ENCODE measurements around the gene MED12L.
A peak's percentile ranks its signal among the peaks of the same experiment; 100 is the strongest.

MED12L gene

DNA sequence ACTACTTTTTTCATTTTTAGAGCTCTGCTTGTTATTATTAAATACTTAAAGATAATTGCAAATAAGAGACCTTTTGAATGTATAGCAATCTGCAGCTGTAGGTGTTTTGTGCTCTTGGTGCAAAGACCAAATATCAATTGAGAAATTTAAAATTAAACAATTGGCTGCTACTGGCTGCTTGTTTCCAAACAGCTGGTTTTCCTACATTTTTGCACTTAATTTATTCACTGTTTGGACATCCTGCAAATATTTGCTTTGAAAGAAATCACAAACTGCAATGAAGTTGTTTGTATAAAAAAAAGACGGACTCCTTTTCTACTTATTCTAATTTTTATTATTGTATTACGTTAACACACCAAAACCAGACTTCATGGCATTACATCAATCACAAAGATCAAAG, 35.6 kb downstream of the MED12L start:
- Histone ChIP-seq H3K4me3 (ENCODE audit: low read depth, low read length) (no peak overlapping the region), H3K4me1 (ENCODE audit: control insufficient read depth, insufficient read depth, low read length) (no peaks in the 10 kb centered on the region), H3K9me3 (ENCODE audit: control insufficient read depth, insufficient read depth, low read depth, low read length) (no peaks in the 10 kb centered on the region), H3K27ac (ENCODE audit: extremely low read depth, low read depth, low read length) (no peak overlapping the region), H3K36me3 (ENCODE audit: control insufficient read depth in 2 of 2, insufficient read depth in 1 of 2, low read length in 2 of 2) (no peaks in the 10 kb centered on the region)
- POLR2A ChIA-PET: no interaction called here
- CTCF ChIA-PET: interaction anchor here (0.8 to 0.9 kb wide), 2 partner anchors 25 to 30 kb away, joined by 4 to 8 read pairs; no protein-coding TSS in a partner anchor
- TF ChIP-seq ZBTB20 (tag by site-specific recombination; IDR thresholded peaks at IDR 0.05) (no peak), ZBTB6 (tag by site-specific recombination; IDR thresholded peaks at IDR 0.05) (no peak), ZNF677 (tag by site-specific recombination; IDR thresholded peaks at IDR 0.05) (no peak), ZSCAN16 (tag by site-specific recombination; IDR thresholded peaks at IDR 0.05) (no peak), ZNF664 (tag by site-specific recombination; IDR thresholded peaks at IDR 0.05) (no peak), ZNF670 (tag by site-specific recombination; IDR thresholded peaks at IDR 0.05; ENCODE audit: low read depth) (no peak), ZNF274 (IDR thresholded peaks at IDR 0.05; ENCODE audit: low read length) (no peak), ZNF274 (tag by site-specific recombination; IDR thresholded peaks at IDR 0.05; ENCODE audit: borderline replicate concordance) (no peak), ZNF350 (tag by site-specific recombination; IDR thresholded peaks at IDR 0.05) (no peak), KLF10 (tag by site-specific recombination; IDR thresholded peaks at IDR 0.05) (no peak), GLIS1 (tag by site-specific recombination; IDR thresholded peaks at IDR 0.05) (no peak)

GRCh38 chr3:151123827-151124226, 38.4 kb downstream of the MED12L start:
- H3K4me1 ChIP-seq (ENCODE audit: control insufficient read depth, insufficient read depth, low read length): no peaks in the 10 kb centered on the region
- peaks cover 0 to 9% of the 10 kb centered on the region in 2 experiments; a peak in 1 of 3 replicates for H3K36me3 ChIP-seq (ENCODE audit: control insufficient read depth in 2 of 2, insufficient read depth in 1 of 2, low read length in 2 of 2)
- no peak overlapping the region for H3K27ac ChIP-seq (ENCODE audit: extremely low read depth, low read depth, low read length)
- H3K9me3 ChIP-seq (ENCODE audit: control insufficient read depth, insufficient read depth, low read depth, low read length): no peaks in the 10 kb centered on the region
- no peak overlapping the region for H3K4me3 ChIP-seq (ENCODE audit: low read depth, low read length)
- ChIA-PET CTCF (interaction anchor here (0.6 to 0.9 kb wide), 2 partner anchors 14 to 20 kb away, joined by 3 read pairs; no protein-coding TSS in a partner anchor), POLR2A (no interaction called here)
- TF ChIP-seq ZNF433 (tag by site-specific recombination; IDR thresholded peaks at IDR 0.05; ENCODE audit: low read depth) (no peak), GLI2 (tag by site-specific recombination; IDR thresholded peaks at IDR 0.05; ENCODE audit: borderline replicate concordance, low read depth) (no peak), EGR2 (tag by site-specific recombination; IDR thresholded peaks at IDR 0.05; ENCODE audit: low read depth) (no peak), ZNF777 (tag by site-specific recombination; IDR thresholded peaks at IDR 0.05; ENCODE audit: borderline replicate concordance) (no peak), ZNF274 (IDR thresholded peaks at IDR 0.05; ENCODE audit: low read length) (no peak), ZNF274 (tag by site-specific recombination; IDR thresholded peaks at IDR 0.05; ENCODE audit: borderline replicate concordance) (no peak), ZFP41 (tag by site-specific recombination; IDR thresholded peaks at IDR 0.05; ENCODE audit: borderline replicate concordance) (no peak), SCRT1 (tag by site-specific recombination; IDR thresholded peaks at IDR 0.05; ENCODE audit: borderline replicate concordance) (no peak), ZNF544 (tag by site-specific recombination; IDR thresholded peaks at IDR 0.05) (no peak), MEIS1 (CRISPR knock-in tag; IDR thresholded peaks at IDR 0.05; ENCODE audit: borderline replicate concordance) (no peak)

GRCh38 chr3:151124476-151124875, 39.0 kb downstream of the MED12L start:
- TF ChIP-seq OSR2 (tag by site-specific recombination; IDR thresholded peaks at IDR 0.05): 0 out of 2 replicates have a peak, but pooled peaks have one; percentile 40
- no peak for TF ChIP-seq SCRT1 (tag by site-specific recombination; IDR thresholded peaks at IDR 0.05; ENCODE audit: borderline replicate concordance)
- no peak for TF ChIP-seq KLF1 (tag by site-specific recombination; IDR thresholded peaks at IDR 0.05)
- H3K36me3 ChIP-seq (ENCODE audit: control insufficient read depth in 2 of 2, insufficient read depth in 1 of 2, low read length in 2 of 2): peaks cover 0 to 9% of the 10 kb centered on the region in 2 experiments; a peak in 1 of 3 replicates
- H3K9me3 ChIP-seq (ENCODE audit: control insufficient read depth, insufficient read depth, low read depth, low read length): no peaks in the 10 kb centered on the region
- POLR2A ChIA-PET: no interaction called here
- no peak overlapping the region for H3K4me3 ChIP-seq (ENCODE audit: low read depth, low read length)
- H3K27ac ChIP-seq (ENCODE audit: extremely low read depth, low read depth, low read length): no peak overlapping the region
- CTCF ChIA-PET: no interaction called here
- no peaks in the 10 kb centered on the region for H3K4me1 ChIP-seq (ENCODE audit: control insufficient read depth, insufficient read depth, low read length)

All from HEK293 (cell line).